HG02981 (cell line): ENCODE data around the gene RBPMS2.
"Not testable (repeated sequence)": the region's sequence is repeated elsewhere in the genome, so short reads cannot be mapped to it uniquely, and the experiment has no call there.

Experiments
- ATAC-seq: cut with Tn5 transposase; IDR thresholded peaks from one replicate; pipeline ENCODE4 v1.9.1; 2021; ENCODE audit warnings: mild to moderate bottlenecking, moderate library complexity; ENCODE audit not compliant: unreplicated experiment

Gene RBPMS2

GRCh38 chr15:64775551-64776401, at the start of gene RBPMS2:
Gene RBPMS2, minus strand, starts transcription at chr15:64775589. Its CDS starts 270 bp downstream, at chr15:64775319.
- no peak for ATAC-seq

- ATAC-seq = peak; percentile 2
These were observed 49.6 kb upstream of the RBPMS2 start for GRCh38 chr15:64824929-64825430.

- ATAC-seq = no peak
These were observed 41.1 kb upstream of the RBPMS2 start for GRCh38 chr15:64816452-64816851.

GRCh38 chr15:64814965-64815364, 39.6 kb upstream of the RBPMS2 start:
- ATAC-seq = not testable (repeated sequence)

- ATAC-seq = not testable (repeated sequence)
These were observed 38.9 kb upstream of the RBPMS2 start for GRCh38 chr15:64814283-64814682.

- ATAC-seq = peak; percentile 60
These were observed 37.7 kb upstream of the RBPMS2 start for GRCh38 chr15:64813075-64813474.

GRCh38 chr15:64810497-64811326, 35.3 kb upstream of the RBPMS2 start:
- ATAC-seq = no peak

GRCh38 chr15:64809649-64810496, 34.5 kb upstream of the RBPMS2 start:
- no peak for ATAC-seq

- no peak for ATAC-seq
These were observed 33.5 kb upstream of the RBPMS2 start for GRCh38 chr15:64808785-64809453.

- no peak for ATAC-seq
These were observed 32.4 kb upstream of the RBPMS2 start for GRCh38 chr15:64807751-64808222.

GRCh38 chr15:64807051-64807749, 31.8 kb upstream of the RBPMS2 start:
- ATAC-seq = no peak

- no peak for ATAC-seq
These were observed 31.1 kb upstream of the RBPMS2 start for GRCh38 chr15:64806509-64806908.

- ATAC-seq = no peak
These were observed 29.2 kb upstream of the RBPMS2 start for GRCh38 chr15:64804619-64805018.

GRCh38 chr15:64803526-64803925, 28.1 kb upstream of the RBPMS2 start:
- ATAC-seq = no peak

GRCh38 chr15:64800476-64800875, 25.1 kb upstream of the RBPMS2 start:
- ATAC-seq = no peak

GRCh38 chr15:64798905-64799304, 23.5 kb upstream of the RBPMS2 start:
- ATAC-seq = not testable (repeated sequence)

- ATAC-seq = not testable (repeated sequence)
These were observed 20.5 kb upstream of the RBPMS2 start for GRCh38 chr15:64795921-64796320.

GRCh38 chr15:64795299-64795698, 19.9 kb upstream of the RBPMS2 start:
- ATAC-seq = not testable (repeated sequence)

GRCh38 chr15:64792282-64792681, 16.9 kb upstream of the RBPMS2 start:
- ATAC-seq = no peak
